Mucosa of rectum (tissue), 2 donors: ENCODE results near the gene TMEM108.

Experiments used
- H3K27ac ChIP-seq, 2 donors: one replicate each; pipeline ENCODE4 v1.7.0; 2013; ENCODE audit warnings: inconsistent platforms in 2 of 2, low read depth in 2 of 2, low read length in 2 of 2
- H3K27me3 ChIP-seq, 2 donors: one replicate each; pipeline ENCODE4 v1.7.0; 2013; ENCODE audit warnings: low read length in 2 of 2; ENCODE audit not compliant: control insufficient read depth in 2 of 2, insufficient read depth in 2 of 2
- H3K36me3 ChIP-seq, 2 donors: one replicate each; pipeline ENCODE4 v1.7.0; 2013; ENCODE audit warnings: low read length in 2 of 2; ENCODE audit not compliant: control insufficient read depth in 2 of 2, insufficient read depth in 2 of 2
- H3K4me1 ChIP-seq, 2 donors: one replicate each; pipeline ENCODE4 v1.7.0; 2013; ENCODE audit warnings: low read length in 2 of 2, mild to moderate bottlenecking in 1 of 2; ENCODE audit not compliant: control insufficient read depth in 2 of 2, insufficient read depth in 2 of 2
- H3K4me3 ChIP-seq, 2 donors: one replicate each; pipeline ENCODE4 v1.7.0; 2013; ENCODE audit warnings: low read length in 2 of 2
- H3K9ac ChIP-seq, 2 donors: one replicate each; pipeline ENCODE4 v1.7.0; 2013; ENCODE audit warnings: low read length in 2 of 2, low read depth in 1 of 2, mild to moderate bottlenecking in 1 of 2
- H3K9me3 ChIP-seq, 2 donors: one replicate each; pipeline ENCODE4 v1.7.0; 2013; ENCODE audit warnings: low read length in 2 of 2; ENCODE audit not compliant: control insufficient read depth in 2 of 2
- donor health status: healthy.
- donor health status: Normal muscosa, but diverticular disease.

Gene TMEM108

GRCh38 chr3:133414021-133414392, 375.8 kb downstream of the TMEM108 start:
- no peak overlapping the region for H3K4me3 ChIP-seq

GRCh38 chr3:133418361-133418760, 380.2 kb downstream of the TMEM108 start:
- Histone ChIP-seq H3K36me3 (no peaks in the 10 kb centered on the region), H3K9me3 (no peaks in the 10 kb centered on the region), H3K4me1 (peaks cover 4% of the 10 kb centered on the region in 2 donors), H3K27ac (no peak overlapping the region), H3K27me3 (peaks cover 0 to 2% of the 10 kb centered on the region in 2 donors), H3K4me3 (no peak overlapping the region), H3K9ac (no peak overlapping the region)

More at GRCh38 chr3:133414021-133414392, 375.8 kb downstream of the TMEM108 start:
- Histone ChIP-seq H3K9ac (no peak overlapping the region), H3K4me1 (peaks cover 4 to 8% of the 10 kb centered on the region in 2 donors), H3K9me3 (no peaks in the 10 kb centered on the region), H3K36me3 (no peaks in the 10 kb centered on the region), H3K27me3 (peaks cover 6 to 7% of the 10 kb centered on the region in 2 donors), H3K27ac (no peak overlapping the region)

- H3K4me1 ChIP-seq = no peaks in the 10 kb centered on the region
- no peaks in the 10 kb centered on the region for H3K27me3 ChIP-seq
- H3K9me3 ChIP-seq = no peaks in the 10 kb centered on the region
- H3K4me3 ChIP-seq = no peak overlapping the region
- no peaks in the 10 kb centered on the region for H3K36me3 ChIP-seq
- no peak overlapping the region for H3K27ac ChIP-seq
- no peak overlapping the region for H3K9ac ChIP-seq
Measured at GRCh38 chr3:133419151-133419909, 381.1 kb downstream of the TMEM108 start.

GRCh38 chr3:133424937-133425869, 387.0 kb downstream of the TMEM108 start:
- Histone ChIP-seq H3K4me3 (no peak overlapping the region), H3K9ac (no peak overlapping the region), H3K9me3 (no peaks in the 10 kb centered on the region), H3K27ac (no peak overlapping the region), H3K27me3 (peaks cover 3 to 6% of the 10 kb centered on the region in 2 donors), H3K4me1 (no peaks in the 10 kb centered on the region), H3K36me3 (no peaks in the 10 kb centered on the region)

GRCh38 chr3:133425898-133426297, 387.7 kb downstream of the TMEM108 start:
- no peak overlapping the region for H3K4me3 ChIP-seq
- H3K4me1 ChIP-seq = no peaks in the 10 kb centered on the region
- H3K36me3 ChIP-seq = no peaks in the 10 kb centered on the region
- H3K27ac ChIP-seq = no peak overlapping the region
- H3K9me3 ChIP-seq = no peaks in the 10 kb centered on the region
- no peak overlapping the region for H3K9ac ChIP-seq
- peaks cover 3 to 6% of the 10 kb centered on the region in 2 donors for H3K27me3 ChIP-seq

- no peaks in the 10 kb centered on the region for H3K36me3 ChIP-seq
- peaks cover 3 to 6% of the 10 kb centered on the region in 2 donors for H3K27me3 ChIP-seq
- no peak overlapping the region for H3K9ac ChIP-seq
- no peak overlapping the region for H3K27ac ChIP-seq
- no peaks in the 10 kb centered on the region for H3K9me3 ChIP-seq
- no peaks in the 10 kb centered on the region for H3K4me1 ChIP-seq
- H3K4me3 ChIP-seq = no peak overlapping the region
Measured at GRCh38 chr3:133426721-133427120, 388.5 kb downstream of the TMEM108 start.

GRCh38 chr3:133428552-133428951, 390.4 kb downstream of the TMEM108 start:
- H3K27ac ChIP-seq = no peak overlapping the region

GRCh38 chr3:133429063-133429462, 390.9 kb downstream of the TMEM108 start:
- H3K9me3 ChIP-seq = no peaks in the 10 kb centered on the region
- no peak overlapping the region for H3K9ac ChIP-seq
- no peaks in the 10 kb centered on the region for H3K36me3 ChIP-seq
- no peak overlapping the region for H3K27ac ChIP-seq
- no peak overlapping the region for H3K4me3 ChIP-seq
- H3K4me1 ChIP-seq = no peaks in the 10 kb centered on the region
- peaks cover 3 to 6% of the 10 kb centered on the region in 2 donors for H3K27me3 ChIP-seq

More at GRCh38 chr3:133428552-133428951, 390.4 kb downstream of the TMEM108 start:
- H3K4me3 ChIP-seq = no peak overlapping the region
- no peaks in the 10 kb centered on the region for H3K9me3 ChIP-seq
- H3K9ac ChIP-seq = no peak overlapping the region
- H3K36me3 ChIP-seq = no peaks in the 10 kb centered on the region
- H3K27me3 ChIP-seq = peaks cover 3 to 6% of the 10 kb centered on the region in 2 donors
- H3K4me1 ChIP-seq = no peaks in the 10 kb centered on the region

GRCh38 chr3:133439563-133439962, 401.4 kb downstream of the TMEM108 start:
- H3K9me3 ChIP-seq = no peaks in the 10 kb centered on the region
- no peak overlapping the region for H3K9ac ChIP-seq
- no peak overlapping the region for H3K27ac ChIP-seq
- no peak overlapping the region for H3K4me3 ChIP-seq
- no peaks in the 10 kb centered on the region for H3K36me3 ChIP-seq
- H3K4me1 ChIP-seq = no peaks in the 10 kb centered on the region
- no peaks in the 10 kb centered on the region for H3K27me3 ChIP-seq

- Histone ChIP-seq H3K9me3 (no peaks in the 10 kb centered on the region), H3K27me3 (no peaks in the 10 kb centered on the region), H3K4me1 (no peaks in the 10 kb centered on the region), H3K4me3 (no peak overlapping the region), H3K27ac (no peak overlapping the region), H3K9ac (no peak overlapping the region), H3K36me3 (no peaks in the 10 kb centered on the region)
Measured at GRCh38 chr3:133440652-133441051, 402.5 kb downstream of the TMEM108 start.
